AG10803 (cell line): ENCODE results near the gene MPZL3.
"Not testable (repeated sequence)": the region's sequence is repeated elsewhere in the genome, so short reads cannot be mapped to it uniquely, and the experiment has no call there.

Experiments used
- DNase-seq: peaks from one replicate; pipeline ENCODE4 v3.0.0; 2010; ENCODE audit warnings: low read depth
- H3K4me3 ChIP-seq: 2 replicates; pipeline ENCODE4 v1.5.1; 2011; ENCODE audit warnings: mild to moderate bottlenecking, low read length, control low read depth
- TF ChIP-seq, protein P1 (sequence below): conservative IDR thresholded peaks from 2 replicates; pipeline ENCODE4 v1.5.1; 2011; ENCODE audit warnings: mild to moderate bottlenecking, low read length, control low read depth, inconsistent platforms

The MPZL3 gene

GRCh38 chr11:118199135-118199534 is 53.0 kb downstream of the MPZL3 start:
- no peak for DNase-seq
- no peak overlapping the region for H3K4me3 ChIP-seq
- TF ChIP-seq, protein P1, sequence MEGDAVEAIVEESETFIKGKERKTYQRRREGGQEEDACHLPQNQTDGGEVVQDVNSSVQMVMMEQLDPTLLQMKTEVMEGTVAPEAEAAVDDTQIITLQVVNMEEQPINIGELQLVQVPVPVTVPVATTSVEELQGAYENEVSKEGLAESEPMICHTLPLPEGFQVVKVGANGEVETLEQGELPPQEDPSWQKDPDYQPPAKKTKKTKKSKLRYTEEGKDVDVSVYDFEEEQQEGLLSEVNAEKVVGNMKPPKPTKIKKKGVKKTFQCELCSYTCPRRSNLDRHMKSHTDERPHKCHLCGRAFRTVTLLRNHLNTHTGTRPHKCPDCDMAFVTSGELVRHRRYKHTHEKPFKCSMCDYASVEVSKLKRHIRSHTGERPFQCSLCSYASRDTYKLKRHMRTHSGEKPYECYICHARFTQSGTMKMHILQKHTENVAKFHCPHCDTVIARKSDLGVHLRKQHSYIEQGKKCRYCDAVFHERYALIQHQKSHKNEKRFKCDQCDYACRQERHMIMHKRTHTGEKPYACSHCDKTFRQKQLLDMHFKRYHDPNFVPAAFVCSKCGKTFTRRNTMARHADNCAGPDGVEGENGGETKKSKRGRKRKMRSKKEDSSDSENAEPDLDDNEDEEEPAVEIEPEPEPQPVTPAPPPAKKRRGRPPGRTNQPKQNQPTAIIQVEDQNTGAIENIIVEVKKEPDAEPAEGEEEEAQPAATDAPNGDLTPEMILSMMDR, result no peak

DNA sequence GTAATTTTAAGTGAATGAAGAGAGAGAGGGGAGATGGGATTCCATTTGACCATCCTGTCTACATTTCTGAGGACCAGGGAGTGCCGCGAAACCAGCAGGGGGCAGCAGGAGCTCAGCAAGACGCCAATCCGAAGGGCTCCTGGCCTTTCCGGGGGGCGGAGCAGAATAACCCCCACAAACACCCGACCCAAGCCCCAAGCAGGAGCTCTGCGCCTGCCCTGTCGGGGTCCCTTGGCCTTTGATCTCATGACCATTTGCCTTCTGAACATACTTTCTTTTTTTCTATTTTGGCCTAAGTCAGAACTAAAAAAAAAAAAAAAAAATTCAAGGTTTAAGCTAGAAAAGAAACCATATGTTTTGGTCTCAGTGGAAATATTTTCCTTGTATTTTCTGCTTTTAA is 53.8 kb downstream of the MPZL3 start:
- H3K4me3 ChIP-seq, result no peak overlapping the region
- peak; percentile 50 for DNase-seq
- TF ChIP-seq, protein P1, result peak; percentile 85

GRCh38 chr11:118194835-118195627 is 57.1 kb downstream of the MPZL3 start:
- peak; percentile 74 for DNase-seq
- TF ChIP-seq, protein P1, result no peak
- H3K4me3 ChIP-seq, result no peak overlapping the region

DNA sequence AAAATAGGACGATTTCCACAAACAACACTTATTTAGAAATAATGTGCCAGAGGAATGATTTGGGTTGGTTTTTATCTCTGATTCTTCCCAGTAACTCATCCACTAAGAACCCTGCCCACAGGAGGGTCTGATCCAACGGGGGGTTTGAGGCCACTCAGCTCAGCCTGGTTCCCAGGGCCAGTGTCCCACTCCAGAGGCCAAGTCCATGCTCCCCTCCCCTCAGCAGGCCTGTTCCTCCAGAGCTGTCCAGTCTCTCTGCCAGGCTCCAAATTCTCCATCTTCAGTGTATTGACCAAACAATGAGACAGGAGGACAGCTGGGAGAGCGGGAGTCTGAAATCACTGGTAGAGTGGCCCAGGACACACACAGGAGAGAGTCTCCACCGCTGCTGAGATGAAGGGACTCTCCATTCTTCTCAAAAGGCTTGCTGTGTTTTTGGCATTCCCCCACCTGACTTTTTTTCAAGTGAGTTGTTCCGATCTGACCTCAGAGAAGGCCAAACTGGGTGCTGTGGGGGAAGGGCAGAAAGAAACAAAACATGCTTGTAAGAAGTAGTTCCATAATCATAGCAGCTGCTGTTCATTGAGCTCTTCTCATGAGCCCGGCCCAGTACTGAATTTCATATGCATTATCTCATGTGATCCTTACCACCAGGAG is 58.1 kb downstream of the MPZL3 start:
- TF ChIP-seq, protein P1, result no peak
- no peak overlapping the region for H3K4me3 ChIP-seq
- DNase-seq, result no peak

- not testable (repeated sequence) for DNase-seq, H3K4me3 ChIP-seq
Observed at GRCh38 chr11:118192817-118193216, 59.3 kb downstream of the MPZL3 start.

DNA sequence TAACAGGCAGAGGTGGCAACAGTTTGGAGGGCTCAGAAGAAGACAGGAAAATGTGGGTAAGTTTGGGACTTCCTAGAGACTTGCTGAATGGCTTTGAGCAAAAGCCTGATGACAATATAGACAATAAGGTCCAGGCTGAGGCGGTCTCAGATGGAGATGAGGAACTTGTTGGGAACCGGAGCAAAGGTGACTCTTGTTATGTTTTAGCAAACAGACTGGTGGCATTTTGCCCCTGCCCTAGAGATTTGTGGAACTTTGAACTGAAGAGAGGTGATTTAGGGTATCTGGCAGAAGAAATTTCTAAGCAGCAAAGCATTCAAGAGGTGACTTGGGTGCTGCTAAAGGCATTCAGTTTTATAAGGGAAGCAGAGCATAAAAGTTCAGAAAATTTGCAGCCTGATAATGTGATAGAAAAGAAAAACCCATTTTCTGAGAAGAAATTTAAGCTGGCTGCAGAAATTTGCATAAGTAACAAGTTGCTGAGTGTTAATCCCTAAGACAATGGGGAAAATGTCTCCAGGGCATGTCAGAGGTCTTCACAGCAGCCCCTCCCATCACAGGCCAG is 61.1 kb downstream of the MPZL3 start:
- DNase-seq, H3K4me3 ChIP-seq: not testable (repeated sequence)

DNA sequence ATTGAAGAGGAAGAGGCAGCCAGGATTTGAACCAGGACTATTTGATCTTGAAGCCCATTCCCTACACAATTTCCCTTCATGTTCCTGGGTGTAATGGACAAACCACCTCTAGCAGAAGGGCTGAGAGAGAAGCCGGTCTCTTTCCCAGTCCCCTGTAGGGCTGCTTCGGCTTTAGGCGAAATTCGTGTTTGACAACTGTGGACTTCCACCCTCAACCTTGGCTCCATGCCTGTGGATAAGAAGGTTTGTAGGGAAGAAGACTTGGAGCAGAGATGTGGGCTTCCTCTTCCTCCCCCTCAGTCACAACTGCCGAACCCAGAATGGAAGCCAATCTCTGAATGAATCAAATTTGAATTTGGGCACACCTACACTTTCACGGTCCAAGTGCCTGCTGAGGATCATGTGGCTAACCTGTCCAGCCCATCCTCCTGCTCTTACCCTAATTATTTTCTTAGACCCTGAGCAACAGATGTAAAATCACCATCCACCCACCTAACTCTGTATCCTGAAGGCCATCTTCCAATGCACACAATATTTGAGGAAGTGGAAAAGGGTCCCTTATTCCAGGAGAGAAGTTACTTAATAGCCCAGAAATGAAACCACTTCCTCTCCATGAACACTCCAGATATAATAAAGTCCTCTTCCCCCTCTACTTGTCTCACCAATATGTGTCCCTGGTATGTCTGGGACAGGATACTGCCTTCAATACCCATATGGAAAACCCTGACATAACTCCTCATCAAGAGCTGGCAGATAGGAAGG is 65.6 kb downstream of the MPZL3 start:
- TF ChIP-seq, protein P1, result no peak
- DNase-seq, result no peak
- no peak overlapping the region for H3K4me3 ChIP-seq
